Naive B cell (primary cell): Measurements from ENCODE around the gene SRRM4. TPM values are rescaled to one million over a fixed set of nuclear protein-coding genes. Genes with fewer than 3 reads are reported as not detected.
"Not testable (repeated sequence)": the region's sequence is repeated elsewhere in the genome, so short reads cannot be mapped to it uniquely, and the experiment has no call there.

Experiments used
- ATAC-seq, 2 donors: fragments of 150-1000 bp; cut with Tn5 transposase; 2 replicates each; pipeline ENCODE4 v1.10.0; 2021; ENCODE audit warnings: low read depth in 2 of 2, mild to moderate bottlenecking in 2 of 2, moderate library complexity in 2 of 2
- DNase-seq: peaks from one replicate; pipeline ENCODE4 v3.0.0; 2022
- H3K27ac Mint-ChIP-seq, 6 donors: one replicate each; pipeline ENCODE4 v1.8.0; 2020 to 2022; ENCODE audit warnings: mild to moderate bottlenecking in 6 of 6, mixed read lengths in 6 of 6, moderate library complexity in 5 of 6, inconsistent platforms in 2 of 6
- H3K27me3 Mint-ChIP-seq, 3 donors: one replicate each; pipeline ENCODE4 v1.8.0; 2021 to 2022; ENCODE audit warnings: mixed read lengths in 3 of 3, mild to moderate bottlenecking in 1 of 3
- H3K36me3 Mint-ChIP-seq, 2 donors: one replicate each; pipeline ENCODE4 v1.8.0; 2020 to 2022; ENCODE audit warnings: mixed read lengths in 2 of 2, inconsistent platforms in 1 of 2, mild to moderate bottlenecking in 1 of 2
- H3K4me1 Mint-ChIP-seq, 3 donors: one replicate each; pipeline ENCODE4 v1.8.0; 2020 to 2022; ENCODE audit warnings: mixed read lengths in 3 of 3, inconsistent platforms in 1 of 3, mild to moderate bottlenecking in 1 of 3, moderate library complexity in 1 of 3
- H3K4me3 Mint-ChIP-seq, 8 donors: one replicate each; pipeline ENCODE4 v1.8.0; 2020 to 2022; ENCODE audit warnings: mild to moderate bottlenecking in 8 of 8, mixed read lengths in 8 of 8, moderate library complexity in 8 of 8, inconsistent platforms in 2 of 8
- H3K9me3 Mint-ChIP-seq, 7 donors: one replicate each; pipeline ENCODE4 v1.8.0; 2020 to 2022; ENCODE audit warnings: mixed read lengths in 7 of 7, mild to moderate bottlenecking in 5 of 7, inconsistent platforms in 2 of 7, moderate library complexity in 1 of 7
- polyA plus RNA-seq, 6 donors: library from polyadenylated mRNA; unstranded; fragments of 300-500 nt; fragmentation: Illumina TruSeq; gene quantifications; one replicate each; pipeline ENCODE4 v1.2.3, GENCODE V29; 2021; ENCODE audit warnings: low read depth in 6 of 6

The SRRM4 gene
- polyA plus RNA-seq, 6 donors from 2014 or later = not detected

GRCh38 chr12:119016715-119017114 is 35.4 kb downstream of the SRRM4 start:
- Mint-ChIP-seq H3K9me3 (peaks cover 8 to 29% (median 17%) of the 10 kb centered on the region in 7 donors), H3K36me3 (peaks cover 0 to 21% of the 10 kb centered on the region in 2 donors), H3K27ac (no peak overlapping the region), H3K4me3 (no peak overlapping the region), H3K27me3 (peaks cover 23 to 50% (median 40%) of the 10 kb centered on the region in 3 donors), H3K4me1 (no peaks in the 10 kb centered on the region)
- ATAC-seq (no peak), DNase-seq (no peak)

DNA sequence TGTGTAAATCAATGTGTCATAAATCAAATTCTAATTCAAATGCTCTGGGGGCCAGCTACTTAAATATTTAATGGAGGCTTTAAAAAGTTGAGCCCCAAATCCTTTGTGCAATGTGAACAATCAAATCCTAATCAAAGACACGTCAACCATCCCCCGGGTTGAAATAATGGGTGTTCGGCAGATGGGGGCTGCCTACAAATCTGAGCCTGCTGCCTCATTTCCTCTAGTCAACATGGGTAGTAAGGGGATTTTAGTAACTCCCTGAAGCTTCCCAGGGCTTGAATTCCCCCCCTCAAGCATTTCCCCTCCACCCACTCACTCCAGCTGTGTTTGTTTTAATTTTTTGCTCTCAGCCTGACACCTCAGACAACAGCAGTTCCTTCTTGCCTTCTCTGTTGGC is 37.8 kb downstream of the SRRM4 start:
- peaks cover 0 to 13% of the 10 kb centered on the region in 2 donors for H3K36me3 Mint-ChIP-seq

DNA sequence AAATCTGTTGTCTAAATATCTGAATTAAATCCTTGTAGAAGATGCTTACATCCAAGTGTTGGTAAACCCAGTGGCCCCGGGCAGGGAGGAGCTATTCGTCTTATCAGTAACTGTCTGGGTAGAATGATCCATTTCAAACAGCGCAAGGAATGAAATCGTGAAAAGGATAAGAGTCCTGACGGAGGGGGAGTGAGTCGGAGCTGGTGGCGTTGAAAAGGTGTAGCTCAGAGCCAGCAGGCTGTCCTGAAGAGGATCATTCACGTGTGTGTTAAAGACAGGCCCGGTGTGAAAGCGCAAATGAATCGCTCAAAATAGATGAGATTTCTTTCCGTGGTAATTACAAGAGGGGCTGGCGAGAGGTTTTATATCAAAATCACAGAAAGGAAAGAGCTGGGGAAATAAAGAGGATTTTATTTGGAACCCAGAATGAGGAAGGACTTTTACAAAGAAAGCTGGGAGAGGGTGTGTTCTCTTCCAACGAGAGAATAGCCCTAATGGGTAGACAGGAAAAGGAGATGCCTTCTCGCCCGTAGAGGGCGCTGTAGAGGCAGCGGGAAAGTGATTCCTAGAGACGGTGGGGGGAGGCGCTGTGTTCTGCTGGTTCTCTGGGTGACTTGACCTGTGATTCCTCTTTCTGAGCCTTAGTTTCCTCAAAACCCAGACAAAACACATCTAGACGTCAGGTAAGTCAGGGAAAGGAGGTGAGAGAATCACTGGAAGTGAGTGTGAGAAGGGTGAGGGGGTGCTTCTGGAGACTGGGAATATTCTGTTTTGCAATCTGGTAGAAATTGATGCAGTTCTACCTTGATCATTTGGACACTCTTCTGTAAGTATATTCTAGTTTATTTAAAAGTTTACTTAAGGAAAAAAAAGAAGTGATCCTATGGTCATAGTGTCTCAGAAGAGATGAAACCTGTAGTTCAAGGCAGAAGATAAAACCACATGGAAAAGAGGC is 39.3 kb downstream of the SRRM4 start:
- Mint-ChIP-seq H3K4me1 (no peaks in the 10 kb centered on the region), H3K9me3 (peaks cover 4 to 25% (median 19%) of the 10 kb centered on the region in 7 donors), H3K36me3 (peaks cover 0 to 13% of the 10 kb centered on the region in 2 donors), H3K4me3 (peak overlapping the region in 1 of 8 donors; percentile 57), H3K27ac (peak overlapping the region in 2 of 6 donors; percentile 14 to 19), H3K27me3 (peaks cover 18 to 44% (median 21%) of the 10 kb centered on the region in 3 donors)
- DNase-seq (no peak), ATAC-seq (no peak)

More for the DNA sequence above, 37.8 kb downstream of the SRRM4 start:
- DNase-seq = no peak
- H3K4me3 Mint-ChIP-seq = no peak overlapping the region
- ATAC-seq = no peak
- no peaks in the 10 kb centered on the region for H3K4me1 Mint-ChIP-seq
- H3K27ac Mint-ChIP-seq = no peak overlapping the region
- peaks cover 4 to 25% (median 16%) of the 10 kb centered on the region in 7 donors for H3K9me3 Mint-ChIP-seq
- H3K27me3 Mint-ChIP-seq = peaks cover 23 to 42% (median 31%) of the 10 kb centered on the region in 3 donors

GRCh38 chr12:119024356-119024755 is 43.0 kb downstream of the SRRM4 start:
- no peaks in the 10 kb centered on the region for H3K4me1 Mint-ChIP-seq
- no peak for ATAC-seq
- peaks cover 4 to 30% (median 19%) of the 10 kb centered on the region in 7 donors for H3K9me3 Mint-ChIP-seq
- H3K27ac Mint-ChIP-seq = no peak overlapping the region
- peaks cover 0 to 13% of the 10 kb centered on the region in 2 donors for H3K36me3 Mint-ChIP-seq
- no peak overlapping the region for H3K4me3 Mint-ChIP-seq
- peaks cover 5 to 16% (median 14%) of the 10 kb centered on the region in 3 donors for H3K27me3 Mint-ChIP-seq
- no peak for DNase-seq

- no peak for ATAC-seq
- H3K4me1 Mint-ChIP-seq = no peaks in the 10 kb centered on the region
- peaks cover 1 to 25% (median 14%) of the 10 kb centered on the region in 7 donors for H3K9me3 Mint-ChIP-seq
- H3K36me3 Mint-ChIP-seq = peaks cover 0 to 4% of the 10 kb centered on the region in 2 donors
- no peak overlapping the region for H3K4me3 Mint-ChIP-seq
- no peak for DNase-seq
- H3K27me3 Mint-ChIP-seq = peaks cover 0 to 4% (median 1%) of the 10 kb centered on the region in 3 donors
- no peak overlapping the region for H3K27ac Mint-ChIP-seq
Observed at GRCh38 chr12:119025786-119026185, 44.4 kb downstream of the SRRM4 start.

DNA sequence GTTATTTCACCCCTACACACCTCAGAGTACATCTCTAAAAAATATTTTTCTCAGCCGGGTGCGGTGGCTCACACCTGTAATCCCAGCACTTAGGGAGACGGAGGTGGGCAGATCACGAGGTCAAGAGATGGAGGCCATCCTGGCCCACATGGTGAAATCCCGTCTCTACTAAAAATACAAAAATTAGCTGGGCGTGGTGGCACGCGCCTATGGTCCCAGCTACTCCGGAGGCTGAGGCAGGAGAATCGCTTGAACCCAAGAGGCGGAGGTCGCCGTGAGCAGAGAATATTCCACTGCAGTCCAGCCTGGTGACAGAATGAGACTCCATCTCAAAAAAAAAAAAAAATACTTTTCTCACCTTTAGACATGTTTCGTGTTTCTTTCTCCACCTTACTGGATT is 52.0 kb downstream of the SRRM4 start:
- H3K4me3 Mint-ChIP-seq, H3K36me3 Mint-ChIP-seq, H3K27ac Mint-ChIP-seq, H3K4me1 Mint-ChIP-seq, ATAC-seq, DNase-seq, H3K27me3 Mint-ChIP-seq: not testable (repeated sequence)
- peaks cover 1 to 14% (median 4%) of the 10 kb centered on the region in 7 donors for H3K9me3 Mint-ChIP-seq

DNA sequence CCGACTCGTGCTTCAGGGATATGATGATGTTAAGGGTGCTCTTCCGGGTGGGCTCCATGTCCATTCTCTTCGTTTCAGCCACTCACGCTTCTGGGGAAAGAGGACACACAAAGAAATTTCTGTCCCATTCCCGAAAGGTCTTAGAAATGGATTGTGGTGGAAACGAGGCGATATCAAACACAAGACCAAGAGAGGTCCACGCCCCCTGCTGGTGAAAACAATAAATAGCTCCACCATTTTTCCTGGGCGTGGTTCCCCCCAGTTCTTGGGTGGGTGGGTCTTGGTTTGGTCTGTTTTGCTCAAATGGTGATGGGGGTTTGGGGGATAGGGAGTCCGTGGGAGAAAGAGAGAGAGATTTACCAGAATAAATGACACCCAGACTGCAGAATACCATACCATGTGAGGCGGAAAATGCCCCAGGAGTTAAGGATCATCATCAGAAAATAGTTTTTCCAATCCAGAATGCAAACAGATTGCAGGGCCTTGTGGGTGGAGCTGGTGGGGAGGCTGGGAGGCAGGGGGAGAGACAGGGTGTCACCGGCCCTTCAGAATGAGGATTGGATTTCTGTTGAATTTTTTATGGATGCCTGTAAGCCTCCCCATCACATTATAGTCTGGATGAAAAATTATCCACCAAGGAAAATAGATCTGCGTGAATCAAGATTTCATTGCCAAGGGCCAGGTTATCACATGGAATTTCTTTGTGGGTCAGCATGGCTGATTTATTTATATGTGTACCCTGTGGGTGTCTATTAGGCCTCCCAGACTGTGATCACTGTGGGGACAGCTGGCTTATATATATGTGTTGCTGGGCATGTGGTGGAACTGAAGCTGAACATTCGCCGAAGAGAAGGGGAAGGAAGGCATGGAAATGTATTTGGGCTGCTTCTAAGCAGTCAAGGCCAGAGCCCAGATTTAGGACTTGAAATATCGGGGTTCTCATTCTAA is 55.8 kb downstream of the SRRM4 start:
- no peaks in the 10 kb centered on the region for H3K4me1 Mint-ChIP-seq
- H3K27ac Mint-ChIP-seq = no peak overlapping the region
- H3K4me3 Mint-ChIP-seq = no peak overlapping the region
- peaks cover 0 to 6% (median 0%) of the 10 kb centered on the region in 7 donors for H3K9me3 Mint-ChIP-seq
- ATAC-seq (no peak), DNase-seq (no peak)
- H3K27me3 Mint-ChIP-seq = peaks cover 0 to 9% (median 9%) of the 10 kb centered on the region in 3 donors
- no peaks in the 10 kb centered on the region for H3K36me3 Mint-ChIP-seq

- DNase-seq (no peak), ATAC-seq (no peak)
- no peaks in the 10 kb centered on the region for H3K36me3 Mint-ChIP-seq
- H3K27me3 Mint-ChIP-seq = peaks cover 0 to 14% (median 9%) of the 10 kb centered on the region in 3 donors
- no peak overlapping the region for H3K27ac Mint-ChIP-seq
- peaks cover 2 to 16% (median 7%) of the 10 kb centered on the region in 7 donors for H3K9me3 Mint-ChIP-seq
- H3K4me1 Mint-ChIP-seq = no peaks in the 10 kb centered on the region
- H3K4me3 Mint-ChIP-seq = peak overlapping the region in 1 of 8 donors; percentile 42
Observed at GRCh38 chr12:119044094-119044493, 62.8 kb downstream of the SRRM4 start.

GRCh38 chr12:119047641-119048040 is 66.3 kb downstream of the SRRM4 start:
- H3K36me3 Mint-ChIP-seq = no peaks in the 10 kb centered on the region
- no peaks in the 10 kb centered on the region for H3K4me1 Mint-ChIP-seq
- H3K27me3 Mint-ChIP-seq = peaks cover 0 to 12% (median 3%) of the 10 kb centered on the region in 3 donors
- no peak for DNase-seq
- no peak overlapping the region for H3K4me3 Mint-ChIP-seq
- no peak overlapping the region for H3K27ac Mint-ChIP-seq
- peaks cover 3 to 29% (median 8%) of the 10 kb centered on the region in 7 donors for H3K9me3 Mint-ChIP-seq
- ATAC-seq = no peak

DNA sequence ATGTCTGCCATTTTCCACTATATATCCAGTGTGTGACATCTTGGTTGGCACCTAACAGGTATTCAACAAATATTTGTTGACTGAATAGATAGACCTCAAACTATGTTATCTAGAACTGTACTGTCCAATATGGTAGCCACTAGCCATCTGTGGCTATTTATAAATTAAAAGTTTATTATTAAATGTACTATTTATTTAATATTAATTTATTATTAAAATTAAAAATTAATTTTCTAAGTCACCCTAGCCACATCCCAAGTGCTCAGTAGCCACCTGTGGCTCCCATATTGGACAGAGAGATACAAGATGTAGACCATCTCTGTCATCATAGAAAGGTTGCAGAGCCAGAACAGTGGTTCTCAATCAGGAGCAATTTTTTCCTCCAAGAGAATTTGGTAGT is 69.3 kb downstream of the SRRM4 start:
- Mint-ChIP-seq H3K36me3 (no peaks in the 10 kb centered on the region), H3K9me3 (peaks cover 3 to 29% (median 10%) of the 10 kb centered on the region in 7 donors)

DNA sequence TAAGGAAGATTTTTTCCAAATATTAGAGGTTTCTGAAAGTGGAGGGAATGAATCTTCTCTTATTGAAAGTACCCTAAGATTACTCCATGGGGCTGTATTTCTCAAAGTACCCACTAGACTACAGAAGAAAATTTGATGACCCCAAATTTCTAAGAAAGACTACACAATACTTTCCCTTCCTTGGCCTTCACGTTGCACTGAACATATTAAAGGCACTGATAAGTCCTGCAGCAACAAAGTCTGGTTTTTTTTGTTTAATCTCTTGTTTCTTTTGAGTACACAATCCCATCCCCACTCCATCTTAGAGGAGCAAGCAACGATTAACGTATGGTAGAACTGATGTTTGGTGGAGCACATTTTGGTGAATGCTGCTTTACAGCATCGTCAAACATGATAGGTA is 70.1 kb downstream of the SRRM4 start:
- peaks cover 5 to 25% (median 10%) of the 10 kb centered on the region in 7 donors for H3K9me3 Mint-ChIP-seq
- ATAC-seq = no peak
- no peak for DNase-seq
- H3K27me3 Mint-ChIP-seq = peaks cover 0 to 8% (median 0%) of the 10 kb centered on the region in 3 donors
- H3K27ac Mint-ChIP-seq = no peak overlapping the region
- no peak overlapping the region for H3K4me3 Mint-ChIP-seq
- no peaks in the 10 kb centered on the region for H3K4me1 Mint-ChIP-seq
- no peaks in the 10 kb centered on the region for H3K36me3 Mint-ChIP-seq

More for the DNA sequence above, 69.3 kb downstream of the SRRM4 start:
- Mint-ChIP-seq H3K27ac (no peak overlapping the region), H3K4me1 (no peaks in the 10 kb centered on the region), H3K27me3 (peaks cover 0 to 5% (median 0%) of the 10 kb centered on the region in 3 donors), H3K4me3 (no peak overlapping the region)
- DNase-seq = no peak
- ATAC-seq = no peak

DNA sequence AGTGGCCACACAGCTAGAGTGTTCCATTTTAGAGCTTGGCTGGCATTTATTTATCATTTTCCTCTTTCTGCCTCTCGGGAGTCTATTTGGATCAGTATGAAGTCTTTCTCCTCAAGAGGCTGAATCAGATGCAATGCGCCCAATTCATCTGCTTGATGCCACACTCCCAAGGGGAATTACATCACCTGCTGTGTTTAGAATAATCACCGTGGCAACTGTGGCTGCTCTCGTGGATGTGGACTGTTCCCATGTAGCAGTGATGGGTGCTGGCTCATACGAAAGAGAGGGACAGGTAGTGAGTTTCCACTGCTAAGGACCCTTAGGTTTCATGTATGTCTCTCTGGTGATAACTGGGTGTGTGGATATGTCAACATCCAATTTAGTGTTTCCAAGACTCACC is 70.7 kb downstream of the SRRM4 start:
- DNase-seq (no peak), ATAC-seq (no peak)
- H3K4me1 Mint-ChIP-seq = no peaks in the 10 kb centered on the region

DNA sequence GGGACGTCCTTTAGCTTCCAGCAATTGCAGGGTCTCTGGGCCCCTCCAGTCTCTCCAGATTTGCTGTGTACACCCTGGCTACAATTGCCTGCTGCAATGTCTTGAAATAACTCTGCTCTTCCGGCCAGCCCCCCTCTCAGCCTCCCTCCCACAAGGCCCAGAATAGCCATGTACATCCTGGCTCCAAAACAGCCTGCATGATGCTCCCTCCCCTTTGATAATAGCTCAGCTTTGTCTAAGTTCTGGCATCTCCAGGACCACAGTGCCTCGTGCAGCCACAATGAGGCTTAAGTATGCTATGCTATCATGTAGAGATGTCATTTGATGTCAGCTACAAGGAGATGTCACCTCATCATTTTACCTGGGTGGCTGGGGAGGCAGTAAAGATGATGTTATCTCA is 74.6 kb downstream of the SRRM4 start:
- peak overlapping the region in 1 of 8 donors; percentile 11 for H3K4me3 Mint-ChIP-seq
- no peak overlapping the region for H3K27ac Mint-ChIP-seq
- peaks cover 0 to 14% (median 7%) of the 10 kb centered on the region in 3 donors for H3K27me3 Mint-ChIP-seq
- peaks cover 0 to 9% (median 4%) of the 10 kb centered on the region in 7 donors for H3K9me3 Mint-ChIP-seq
- no peaks in the 10 kb centered on the region for H3K36me3 Mint-ChIP-seq
- ATAC-seq (no peak), DNase-seq (no peak)
- H3K4me1 Mint-ChIP-seq = no peaks in the 10 kb centered on the region

More for the DNA sequence above, 70.7 kb downstream of the SRRM4 start:
- H3K4me3 Mint-ChIP-seq = no peak overlapping the region
- peaks cover 0 to 11% (median 0%) of the 10 kb centered on the region in 3 donors for H3K27me3 Mint-ChIP-seq
- H3K27ac Mint-ChIP-seq = no peak overlapping the region
- peaks cover under 1 to 21% (median 10%) of the 10 kb centered on the region in 7 donors for H3K9me3 Mint-ChIP-seq
- H3K36me3 Mint-ChIP-seq = no peaks in the 10 kb centered on the region
